MCF 10A (cell line): Measurements from ENCODE around the gene APIP. TPM values are rescaled to one million over a fixed set of nuclear protein-coding genes. Genes with fewer than 3 reads are reported as not detected.

Experiments used
- BruUV-seq: library from RNA; stranded (reverse); fragments of 400-500 nt; replicated peaks from 2 replicates; lab custom pipeline; 2021; lab: Mats Ljungman, UMichigan
- CTCF ChIA-PET: fragments of 300-600 bp; sonication (Branson Sonifier 250); formaldehyde crosslinking; extraction: SDS; loops from one replicate; lab custom pipeline; 2021; ENCODE audit warnings: antibody characterized with exemption, inconsistent platforms; lab: Yijun Ruan, JAX
- POLR2A ChIA-PET: fragments of 300-600, 350-650 bp; sonication (Branson Sonifier 250); formaldehyde crosslinking; extraction: SDS; loops from one replicate; lab custom pipeline; 2020; ENCODE audit warnings: antibody characterized with exemption, inconsistent platforms; lab: Yijun Ruan, JAX
- DNase-seq: peaks from one replicate; pipeline ENCODE4 v3.0.0-alpha.2; 2018; ENCODE audit not compliant: unreplicated experiment
- H3K27ac Mint-ChIP-seq: one replicate; pipeline ENCODE4 v1.8.0; 2022; ENCODE audit warnings: mild to moderate bottlenecking, low read depth, mixed read lengths; ENCODE audit not compliant: unreplicated experiment
- H3K27me3 Mint-ChIP-seq: one replicate; pipeline ENCODE4 v1.8.0; 2022; ENCODE audit warnings: mixed read lengths; ENCODE audit not compliant: insufficient read depth, unreplicated experiment
- H3K36me3 Mint-ChIP-seq: one replicate; pipeline ENCODE4 v1.8.0; 2022; ENCODE audit warnings: mild to moderate bottlenecking, moderate library complexity, mixed read lengths; ENCODE audit not compliant: insufficient read depth, unreplicated experiment
- H3K4me1 Mint-ChIP-seq: one replicate; pipeline ENCODE4 v1.8.0; 2022; ENCODE audit warnings: mixed read lengths; ENCODE audit not compliant: insufficient read depth, unreplicated experiment
- H3K4me3 Mint-ChIP-seq: one replicate; pipeline ENCODE4 v1.8.0; 2022; ENCODE audit warnings: mild to moderate bottlenecking, moderate library complexity, mixed read lengths; ENCODE audit not compliant: unreplicated experiment
- H3K9me3 Mint-ChIP-seq: one replicate; pipeline ENCODE4 v1.8.0; 2022; ENCODE audit warnings: mixed read lengths; ENCODE audit not compliant: unreplicated experiment
- CTCF ChIP-seq: fragments of 200-600 bp; IDR thresholded peaks from one replicate; pipeline ENCODE4 v1.8.0; 2022; ENCODE audit warnings: antibody characterized with exemption, mild to moderate bottlenecking; ENCODE audit not compliant: unreplicated experiment
- intact Hi-C: fragments of 100-400 bp; cut with micrococcal nuclease; formaldehyde crosslinking; loops from 2 replicates; pipeline ENCODE4 v1.14.1; 2022
- total RNA-seq: library from RNA; stranded (reverse); gene quantifications from 2 replicates; pipeline ENCODE4 v1.2.3, GENCODE V29; 2022

Gene APIP
- total RNA-seq, 1 experiment from 2014 or later: 36.9 TPM

DNA sequence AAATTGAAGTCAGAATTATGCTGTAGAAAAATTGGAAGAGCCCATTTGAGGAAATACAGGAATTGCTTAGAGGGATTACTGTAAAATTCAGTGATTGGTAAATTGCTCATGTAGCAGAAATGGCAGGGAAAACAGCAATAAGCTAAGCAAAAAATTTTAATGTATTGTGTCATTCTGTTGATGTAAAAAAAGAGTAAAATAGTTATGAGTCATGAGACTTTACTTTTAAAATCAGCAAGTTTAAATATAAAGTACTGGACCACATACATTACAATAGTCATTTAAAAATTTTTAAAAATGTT, 10.6 kb upstream of the APIP start:
- POLR2A ChIA-PET: interaction anchor here (0.7 to 1.8 kb wide), 7 partner anchors 9 to 465 kb away, joined by 3 to 13 read pairs (median 3); partner anchors contain the start of genes APIP and PDHX
- CTCF ChIA-PET: interaction anchor here (0.6 to 1.7 kb wide), 29 partner anchors 8 to 1034 kb away, joined by 3 to 33 read pairs (median 4); no protein-coding TSS in a partner anchor
- DNase-seq: no peak
- H3K27ac Mint-ChIP-seq: no peak overlapping the region
- TF ChIP-seq CTCF: no peak
- peaks cover 34% of the 10 kb centered on the region for H3K4me1 Mint-ChIP-seq
- H3K27me3 Mint-ChIP-seq: no peaks in the 10 kb centered on the region
- no peak overlapping the region for H3K4me3 Mint-ChIP-seq
- no peaks in the 10 kb centered on the region for H3K36me3 Mint-ChIP-seq
- BruUV-seq: no TSS peak
- no peaks in the 10 kb centered on the region for H3K9me3 Mint-ChIP-seq
- intact Hi-C loops: loop anchor here (1.0 to 5.0 kb wide), 7 partner anchors 71 to 559 kb away; no protein-coding TSS in a partner anchor

DNA sequence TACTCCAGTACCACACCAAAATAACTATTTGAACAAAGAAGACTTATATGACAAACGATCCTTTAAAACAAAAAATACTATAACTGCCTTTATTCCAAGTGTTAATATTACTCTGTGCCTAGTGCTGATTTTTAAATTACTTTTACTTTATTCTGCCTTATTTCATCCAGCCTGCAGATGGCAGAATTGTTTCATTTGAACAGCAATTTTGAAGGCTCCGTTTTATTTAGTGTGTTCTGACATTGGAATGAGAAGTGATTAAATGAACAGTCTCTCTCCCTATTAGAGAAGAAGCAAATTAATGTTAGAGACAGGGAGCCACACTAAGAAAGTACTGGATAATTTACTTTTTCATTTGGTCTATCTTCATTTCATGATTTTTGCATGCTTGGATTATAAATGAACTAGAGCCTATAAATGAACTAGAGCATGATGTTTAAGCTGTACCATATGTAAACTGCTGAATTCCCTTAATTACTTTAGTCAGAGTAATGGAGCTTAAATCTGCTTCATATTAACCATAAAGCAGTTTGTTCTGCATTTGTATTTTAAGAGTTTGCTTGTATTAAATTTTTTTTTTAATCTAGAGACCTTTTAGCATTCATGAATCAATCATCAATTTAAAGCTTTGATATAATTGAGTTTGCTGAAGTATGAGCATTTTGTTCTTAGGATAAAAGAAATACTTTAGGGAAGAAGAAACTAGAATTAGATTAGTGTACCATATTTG, 10.1 kb upstream of the APIP start:
- H3K36me3 Mint-ChIP-seq: peaks cover 2% of the 10 kb centered on the region
- BruUV-seq: no TSS peak
- no peak overlapping the region for H3K27ac Mint-ChIP-seq
- peak; percentile 68 for TF ChIP-seq CTCF
- POLR2A ChIA-PET: interaction anchor here (0.7 to 1.8 kb wide), 7 partner anchors 9 to 465 kb away, joined by 3 to 13 read pairs (median 3); partner anchors contain the start of genes APIP and PDHX
- H3K9me3 Mint-ChIP-seq: no peaks in the 10 kb centered on the region
- peak; percentile 59 for DNase-seq
- intact Hi-C loops: loop anchor here (1.0 to 5.0 kb wide), 7 partner anchors 71 to 559 kb away; no protein-coding TSS in a partner anchor
- no peak overlapping the region for H3K4me3 Mint-ChIP-seq
- CTCF ChIA-PET: interaction anchor here (0.6 to 1.7 kb wide), 29 partner anchors 8 to 510 kb away, joined by 3 to 33 read pairs (median 4); no protein-coding TSS in a partner anchor
- no peaks in the 10 kb centered on the region for H3K27me3 Mint-ChIP-seq
- H3K4me1 Mint-ChIP-seq: peaks cover 34% of the 10 kb centered on the region

- intact Hi-C loops: loop anchor here (5.0 kb wide), 2 partner anchors 73 to 383 kb away; no protein-coding TSS in a partner anchor
- no TSS peak for BruUV-seq
- Mint-ChIP-seq H3K4me3 (no peak overlapping the region), H3K36me3 (peaks cover 11% of the 10 kb centered on the region), H3K9me3 (no peaks in the 10 kb centered on the region), H3K27ac (peak overlapping the region; percentile 71), H3K27me3 (no peaks in the 10 kb centered on the region), H3K4me1 (peaks cover 30% of the 10 kb centered on the region)
- ChIA-PET POLR2A (interaction anchor here (0.7 to 1.1 kb wide), 3 partner anchors 7 to 215 kb away, joined by 3 to 5 read pairs (median 4); partner anchors contain the start of gene APIP), CTCF (interaction anchor here (0.6 to 4.4 kb wide), 16 partner anchors 70 to 560 kb away, joined by 3 to 36 read pairs (median 4); no protein-coding TSS in a partner anchor)
- TF ChIP-seq CTCF: no peak
- DNase-seq: no peak
Measured at GRCh38 chr11:34924714-34925113, 8.5 kb upstream of the APIP start.

GRCh38 chr11:34921156-34921555, 5.0 kb upstream of the APIP start:
- intact Hi-C loops: no loop called here
- no peak for DNase-seq
- BruUV-seq: no TSS peak
- peaks cover 33% of the 10 kb centered on the region for H3K4me1 Mint-ChIP-seq
- peaks cover 21% of the 10 kb centered on the region for H3K36me3 Mint-ChIP-seq
- ChIA-PET CTCF (no interaction called here), POLR2A (interaction anchor here (1.1 kb wide), 1 partner anchor 39 kb away, joined by 3 read pairs; no protein-coding TSS in a partner anchor)
- no peaks in the 10 kb centered on the region for H3K9me3 Mint-ChIP-seq
- no peak overlapping the region for H3K27ac Mint-ChIP-seq
- no peak for TF ChIP-seq CTCF
- H3K27me3 Mint-ChIP-seq: no peaks in the 10 kb centered on the region
- H3K4me3 Mint-ChIP-seq: no peak overlapping the region
